ENCODE results near the gene ADAM19. TPM values are rescaled to one million over a fixed set of nuclear protein-coding genes. Genes with fewer than 3 reads are reported as not detected.
A peak's percentile ranks its signal among the peaks of the same experiment; 100 is the strongest.

Gene ADAM19
- total RNA-seq, 1 donor from 2014 or later = 41.2 TPM

DNA sequence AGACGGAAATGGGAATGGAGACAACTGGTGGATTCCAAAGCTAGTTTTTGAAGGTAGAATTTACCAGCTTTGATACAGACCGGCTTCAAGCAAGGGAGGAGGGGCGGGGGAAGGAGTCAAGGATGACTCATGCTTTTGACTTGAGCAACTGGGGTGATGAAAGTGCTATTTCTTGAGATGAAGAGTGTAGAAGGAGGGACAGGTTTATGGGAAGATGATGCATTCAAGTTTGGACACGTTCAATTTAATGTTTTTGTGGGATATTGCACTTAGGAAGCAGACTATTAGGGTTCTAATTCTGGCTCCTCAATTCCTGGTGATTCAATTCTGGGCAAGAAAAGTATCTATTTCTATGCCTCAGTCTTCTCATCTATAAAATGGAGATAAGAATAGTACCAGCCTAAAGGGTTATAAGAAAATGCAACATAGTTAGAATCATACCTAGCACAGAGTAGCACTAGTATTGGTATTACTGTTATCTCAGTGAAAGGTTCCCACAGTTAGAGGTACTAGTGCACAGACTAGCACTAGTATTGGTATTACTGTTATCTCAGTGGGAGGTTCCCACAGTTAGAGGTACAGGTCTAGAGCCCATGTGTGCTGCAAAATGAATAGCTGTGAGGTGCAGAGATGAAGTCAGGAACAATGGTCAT, 110.9 kb downstream of the ADAM19 start:
- Mint-ChIP-seq H3K27me3 (ENCODE audit: unreplicated experiment) (peaks cover 10% of the 10 kb centered on the region), H3K4me1 (ENCODE audit: low read depth, unreplicated experiment) (peaks cover 3% of the 10 kb centered on the region), H3K9me3 (ENCODE audit: unreplicated experiment) (no peaks in the 10 kb centered on the region), H3K36me3 (ENCODE audit: unreplicated experiment) (no peaks in the 10 kb centered on the region), H3K4me3 (ENCODE audit: unreplicated experiment) (no peak overlapping the region), H3K27ac (ENCODE audit: unreplicated experiment) (no peak overlapping the region)
- TF ChIP-seq, protein P1, sequence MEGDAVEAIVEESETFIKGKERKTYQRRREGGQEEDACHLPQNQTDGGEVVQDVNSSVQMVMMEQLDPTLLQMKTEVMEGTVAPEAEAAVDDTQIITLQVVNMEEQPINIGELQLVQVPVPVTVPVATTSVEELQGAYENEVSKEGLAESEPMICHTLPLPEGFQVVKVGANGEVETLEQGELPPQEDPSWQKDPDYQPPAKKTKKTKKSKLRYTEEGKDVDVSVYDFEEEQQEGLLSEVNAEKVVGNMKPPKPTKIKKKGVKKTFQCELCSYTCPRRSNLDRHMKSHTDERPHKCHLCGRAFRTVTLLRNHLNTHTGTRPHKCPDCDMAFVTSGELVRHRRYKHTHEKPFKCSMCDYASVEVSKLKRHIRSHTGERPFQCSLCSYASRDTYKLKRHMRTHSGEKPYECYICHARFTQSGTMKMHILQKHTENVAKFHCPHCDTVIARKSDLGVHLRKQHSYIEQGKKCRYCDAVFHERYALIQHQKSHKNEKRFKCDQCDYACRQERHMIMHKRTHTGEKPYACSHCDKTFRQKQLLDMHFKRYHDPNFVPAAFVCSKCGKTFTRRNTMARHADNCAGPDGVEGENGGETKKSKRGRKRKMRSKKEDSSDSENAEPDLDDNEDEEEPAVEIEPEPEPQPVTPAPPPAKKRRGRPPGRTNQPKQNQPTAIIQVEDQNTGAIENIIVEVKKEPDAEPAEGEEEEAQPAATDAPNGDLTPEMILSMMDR (IDR thresholded peaks at IDR 0.05; ENCODE audit: partially characterized antibody, unreplicated experiment) = no peak
- DNase-seq = no peak

DNA sequence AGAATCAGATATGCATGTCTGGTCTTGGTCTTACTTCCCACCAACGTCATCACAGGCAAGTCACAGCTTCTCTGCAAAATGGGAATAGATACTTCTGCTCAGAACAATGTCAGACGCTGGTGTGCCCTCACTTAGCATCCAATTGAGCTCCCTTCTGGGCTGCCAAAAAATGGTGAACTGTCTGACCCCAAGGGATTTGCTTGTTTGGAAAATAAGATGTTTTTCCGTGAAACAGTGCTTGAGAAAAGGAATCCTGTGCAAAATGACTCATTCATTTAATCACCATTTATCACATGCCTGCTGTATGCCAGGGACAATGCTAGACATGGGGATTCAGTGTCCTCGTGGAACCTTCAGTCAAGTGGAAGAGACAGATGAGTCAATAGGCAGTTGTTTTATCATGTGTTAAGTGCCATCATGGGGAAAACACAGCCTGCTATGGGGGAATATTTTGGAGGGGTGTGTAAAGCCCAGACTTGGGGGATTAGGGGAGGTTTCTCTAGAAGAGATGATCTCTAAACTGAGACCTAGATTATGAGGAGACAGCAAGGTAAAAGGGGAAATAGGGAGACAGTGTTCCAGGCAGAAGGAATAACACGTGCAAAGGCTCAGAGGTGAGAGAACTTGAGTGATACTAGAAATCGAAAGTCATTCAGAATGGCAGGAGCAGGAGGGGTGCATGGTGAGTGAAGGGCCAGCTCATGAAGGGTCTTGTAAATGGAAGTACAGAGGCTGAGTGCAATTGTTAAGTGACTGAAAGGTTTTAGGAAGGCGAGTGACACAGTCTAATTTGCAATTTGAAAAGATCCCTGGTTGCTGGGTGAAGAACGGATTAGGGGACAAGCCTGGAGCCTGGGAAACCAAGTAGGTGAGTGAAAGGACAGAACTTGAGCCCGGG, 111.7 kb downstream of the ADAM19 start:
- Mint-ChIP-seq H3K4me3 (ENCODE audit: unreplicated experiment) (no peak overlapping the region), H3K9me3 (ENCODE audit: unreplicated experiment) (no peaks in the 10 kb centered on the region), H3K27ac (ENCODE audit: unreplicated experiment) (no peak overlapping the region), H3K27me3 (ENCODE audit: unreplicated experiment) (peaks cover 15% of the 10 kb centered on the region), H3K36me3 (ENCODE audit: unreplicated experiment) (no peaks in the 10 kb centered on the region), H3K4me1 (ENCODE audit: low read depth, unreplicated experiment) (peaks cover 3% of the 10 kb centered on the region)
- DNase-seq = no peak
- TF ChIP-seq, protein P1 (IDR thresholded peaks at IDR 0.05; ENCODE audit: partially characterized antibody, unreplicated experiment) = no peak

DNA sequence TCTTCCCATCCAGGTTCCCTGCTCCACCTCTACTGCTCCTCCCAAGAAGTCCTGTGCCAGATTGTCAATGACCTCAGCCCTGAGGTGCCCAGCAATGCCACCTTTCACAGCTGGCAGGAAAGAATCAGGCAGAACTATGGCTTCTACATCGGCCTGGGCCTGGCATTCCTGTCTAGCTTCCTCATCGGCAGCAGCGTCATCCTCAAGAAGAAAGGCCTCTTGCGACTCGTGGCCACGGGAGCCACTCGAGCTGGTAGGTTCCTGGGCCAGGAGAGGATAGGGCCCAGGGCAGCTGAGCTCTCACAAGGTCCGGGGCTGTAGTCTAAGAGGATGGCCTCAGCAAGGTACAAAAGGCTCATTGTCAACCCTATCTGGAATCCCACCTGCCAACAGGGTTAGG, 112.5 kb downstream of the ADAM19 start:
- H3K4me3 Mint-ChIP-seq (ENCODE audit: unreplicated experiment) = no peak overlapping the region
- H3K27me3 Mint-ChIP-seq (ENCODE audit: unreplicated experiment) = peaks cover 16% of the 10 kb centered on the region
- H3K27ac Mint-ChIP-seq (ENCODE audit: unreplicated experiment) = no peak overlapping the region
- DNase-seq = no peak
- H3K36me3 Mint-ChIP-seq (ENCODE audit: unreplicated experiment) = no peaks in the 10 kb centered on the region
- TF ChIP-seq, protein P1 (IDR thresholded peaks at IDR 0.05; ENCODE audit: partially characterized antibody, unreplicated experiment) = no peak
- peaks cover 3% of the 10 kb centered on the region for H3K4me1 Mint-ChIP-seq (ENCODE audit: low read depth, unreplicated experiment)
- H3K9me3 Mint-ChIP-seq (ENCODE audit: unreplicated experiment) = no peaks in the 10 kb centered on the region

DNA sequence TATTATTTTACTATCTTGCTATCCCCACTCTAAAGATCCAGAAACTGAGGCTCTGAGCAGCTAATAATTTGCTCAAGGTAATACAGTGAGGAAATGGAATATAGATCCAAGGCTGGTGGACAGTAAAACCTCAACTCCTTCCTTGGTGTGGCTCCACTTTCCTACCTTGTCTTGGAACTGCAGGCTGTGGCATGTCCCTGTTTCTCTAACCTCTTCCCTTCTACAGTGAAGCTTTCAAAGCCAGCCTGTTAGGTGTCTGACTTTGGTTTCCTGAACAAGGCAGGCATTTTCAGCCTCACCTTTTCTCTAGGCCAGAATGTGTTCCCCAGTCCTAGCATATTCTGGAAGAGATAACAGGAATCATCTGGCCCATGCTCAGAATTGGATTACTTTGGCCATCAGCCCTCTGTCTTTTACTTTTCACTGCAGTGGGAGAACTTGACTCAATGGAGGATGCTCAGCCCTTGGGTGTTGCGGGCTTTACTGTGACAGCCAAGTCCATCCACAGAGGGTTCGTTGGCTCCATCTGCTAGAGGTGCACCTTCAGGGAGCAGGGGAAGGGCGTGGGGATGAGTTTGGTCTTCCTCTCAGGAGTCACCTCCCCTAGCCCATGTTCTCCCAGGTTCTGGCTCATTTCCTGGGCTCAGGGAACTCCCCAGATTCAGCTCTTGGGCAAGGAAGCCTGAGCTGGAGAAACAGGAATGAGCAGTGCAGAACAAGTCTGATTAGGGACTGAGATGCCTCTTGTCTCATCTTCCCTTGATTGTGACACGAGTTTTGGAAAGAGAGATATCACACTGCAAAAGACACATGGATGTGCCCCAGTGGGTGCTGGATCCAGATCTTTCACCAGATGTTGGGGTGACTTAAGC, 114.4 kb downstream of the ADAM19 start:
- Mint-ChIP-seq H3K4me3 (ENCODE audit: unreplicated experiment) (peak overlapping the region; percentile 74), H3K27me3 (ENCODE audit: unreplicated experiment) (peaks cover 16% of the 10 kb centered on the region), H3K27ac (ENCODE audit: unreplicated experiment) (no peak overlapping the region), H3K36me3 (ENCODE audit: unreplicated experiment) (no peaks in the 10 kb centered on the region), H3K9me3 (ENCODE audit: unreplicated experiment) (no peaks in the 10 kb centered on the region), H3K4me1 (ENCODE audit: low read depth, unreplicated experiment) (peaks cover 3% of the 10 kb centered on the region)
- TF ChIP-seq, protein P1 (IDR thresholded peaks at IDR 0.05; ENCODE audit: partially characterized antibody, unreplicated experiment) = no peak
- DNase-seq = no peak

All from glutamatergic neuron (in vitro differentiated cells).